IMR-90 (cell line): ENCODE results near the gene RARB. TPM values are rescaled to one million over a fixed set of nuclear protein-coding genes. Genes with fewer than 3 reads are reported as not detected.

Experiments used
- ATAC-seq: fragments of 200-7000 bp; cut with Tn5 transposase; 2 replicates; pipeline ENCODE4 v1.9.1; 2020; ENCODE audit warnings: low read depth, mild to moderate bottlenecking, moderate library complexity
- BruUV-seq: library from RNA; stranded (reverse); fragments of 400-500 nt; replicated peaks from 2 replicates; lab custom pipeline; 2021; lab: Mats Ljungman, UMichigan
- CTCF ChIA-PET: fragments of 300-600 bp; formaldehyde crosslinking; extraction: SDS; loops from one replicate; lab custom pipeline; 2021; ENCODE audit warnings: antibody characterized with exemption; lab: Yijun Ruan, JAX
- POLR2A ChIA-PET: fragments of 300-600 bp; sonication (Branson Sonifier 250); formaldehyde crosslinking; loops from one replicate; lab custom pipeline; 2022; ENCODE audit warnings: antibody characterized with exemption; ENCODE audit not compliant: unreplicated experiment; lab: Charles Lee
- DNase-seq: peaks from one replicate; pipeline ENCODE4 v3.0.0; 2013
- H2AFZ ChIP-seq: replicated peaks from 2 replicates; pipeline ENCODE3; 2013; ENCODE audit warnings: low read length, mild to moderate bottlenecking; ENCODE audit not compliant: poor library complexity
- H2AK5ac ChIP-seq: 2 replicates; pipeline ENCODE4 v1.6.1; 2013; ENCODE audit warnings: low read depth, low read length, inconsistent platforms
- H2AK9ac ChIP-seq: replicated peaks from 2 replicates; pipeline ENCODE3; 2013; ENCODE audit warnings: mild to moderate bottlenecking, low read depth, low read length, moderate library complexity; ENCODE audit not compliant: poor library complexity
- H2BK120ac ChIP-seq: 2 replicates; pipeline ENCODE4 v1.6.1; 2013; ENCODE audit warnings: low read depth, low read length, inconsistent platforms
- H2BK15ac ChIP-seq: 3 replicates; pipeline ENCODE4 v1.6.1; 2013; ENCODE audit warnings: low read depth, low read length, inconsistent platforms
- H2BK20ac ChIP-seq: 2 replicates; pipeline ENCODE4 v1.6.1; 2013; ENCODE audit warnings: low read depth, mild to moderate bottlenecking, inconsistent platforms, low read length, moderate library complexity
- H2BK5ac ChIP-seq: 2 replicates; pipeline ENCODE4 v1.6.1; 2013; ENCODE audit warnings: mild to moderate bottlenecking, low read depth, low read length, inconsistent platforms; ENCODE audit not compliant: poor library complexity, severe bottlenecking
- H3K14ac ChIP-seq: replicated peaks from 2 replicates; pipeline ENCODE4 v1.6.1; 2013; ENCODE audit warnings: low read depth, low read length, inconsistent platforms
- H3K18ac ChIP-seq: 2 replicates; pipeline ENCODE4 v1.6.1; 2013; ENCODE audit warnings: low read depth, low read length, control low read depth
- H3K23ac ChIP-seq: 2 replicates; pipeline ENCODE4 v1.6.1; 2013; ENCODE audit warnings: low read depth, low read length, inconsistent platforms
- H3K27ac ChIP-seq: 2 replicates; pipeline ENCODE4 v1.5.1; 2013; ENCODE audit warnings: mild to moderate bottlenecking, control low read depth, low read length; ENCODE audit not compliant: insufficient read depth
- H3K27me3 ChIP-seq: 2 replicates; pipeline ENCODE4 v1.6.1; 2013; ENCODE audit warnings: low read length; ENCODE audit not compliant: control insufficient read depth, insufficient read depth
- H3K36me3 ChIP-seq: 2 replicates; pipeline ENCODE4 v1.6.1; 2013; ENCODE audit warnings: low read length, mixed read lengths; ENCODE audit not compliant: control insufficient read depth, insufficient read depth
- H3K4ac ChIP-seq: 2 replicates; pipeline ENCODE4 v1.6.1; 2013; ENCODE audit warnings: low read depth, low read length, inconsistent platforms
- H3K4me1 ChIP-seq: 2 replicates; pipeline ENCODE4 v1.6.1; 2013; ENCODE audit warnings: low read length, mixed read lengths; ENCODE audit not compliant: control insufficient read depth, insufficient read depth
- H3K4me2 ChIP-seq: 2 replicates; pipeline ENCODE4 v1.6.1; 2013; ENCODE audit warnings: low read depth, mild to moderate bottlenecking, control low read depth, low read length, moderate library complexity
- H3K4me3 ChIP-seq: 2 replicates; pipeline ENCODE4 v1.5.1; 2013; ENCODE audit warnings: low read depth, mild to moderate bottlenecking, control low read depth, low read length, moderate library complexity; ENCODE audit not compliant: insufficient read depth
- H3K56ac ChIP-seq: 2 replicates; pipeline ENCODE4 v1.6.1; 2013; ENCODE audit warnings: low read length, inconsistent platforms; ENCODE audit not compliant: insufficient read depth; ENCODE audit errors: extremely low read depth
- H3K79me1 ChIP-seq, 2 experiments: 2 replicates each; pipeline ENCODE4 v1.6.1; 2013; ENCODE audit warnings: low read length in 2 of 2, inconsistent platforms in 1 of 2, low read depth in 1 of 2
- H3K9ac ChIP-seq: 2 replicates; pipeline ENCODE4 v1.6.1; 2013; ENCODE audit warnings: low read depth, low read length, control low read depth
- H3K9me1 ChIP-seq: 2 replicates; pipeline ENCODE4 v1.6.1; 2013; ENCODE audit warnings: low read length, inconsistent platforms; ENCODE audit not compliant: insufficient read depth
- H3K9me3 ChIP-seq: 2 replicates; pipeline ENCODE4 v1.6.1; 2013; ENCODE audit warnings: low read length; ENCODE audit not compliant: control insufficient read depth, insufficient read depth
- H4K20me1 ChIP-seq: 2 replicates; pipeline ENCODE4 v1.6.1; 2013; ENCODE audit warnings: low read length, inconsistent platforms; ENCODE audit not compliant: insufficient read depth
- H4K5ac ChIP-seq: 2 replicates; pipeline ENCODE4 v1.6.1; 2013; ENCODE audit warnings: mild to moderate bottlenecking, low read depth, low read length, control low read depth
- H4K8ac ChIP-seq, 2 experiments: 2 replicates each; pipeline ENCODE4 v1.6.1; 2013; ENCODE audit warnings: low read depth in 2 of 2, low read length in 2 of 2, control low read depth in 1 of 2, inconsistent platforms in 1 of 2
- H4K91ac ChIP-seq: 2 replicates; pipeline ENCODE4 v1.6.1; 2013; ENCODE audit warnings: low read depth, low read length, inconsistent platforms; ENCODE audit not compliant: insufficient read depth
- BHLHE40 ChIP-seq: fragments of 150-350 bp; IDR thresholded peaks from 2 replicates; pipeline ENCODE4 v1.6.1; 2016; ENCODE audit warnings: mild to moderate bottlenecking, low read depth, low read length
- CEBPB ChIP-seq: IDR thresholded peaks from 2 replicates; pipeline ENCODE4 v1.6.1; 2012; ENCODE audit warnings: low read depth, low read length, improper control_type of control experiment
- CHD1 ChIP-seq: IDR thresholded peaks from 2 replicates; pipeline ENCODE4 v1.6.1; 2012; ENCODE audit warnings: low read depth, low read length, improper control_type of control experiment
- CTCF ChIP-seq: conservative IDR thresholded peaks from 2 replicates; pipeline ENCODE4 v1.5.1; 2012; ENCODE audit warnings: mild to moderate bottlenecking, low read depth, low read length, improper control_type of control experiment
- ELK1 ChIP-seq: fragments of 150-350 bp; IDR thresholded peaks from 2 replicates; pipeline ENCODE4 v1.6.1; 2016; ENCODE audit warnings: low read depth, mild to moderate bottlenecking, low read length, moderate library complexity, borderline replicate concordance
- MAFK ChIP-seq: IDR thresholded peaks from 2 replicates; pipeline ENCODE4 v1.6.1; 2012; ENCODE audit warnings: low read depth, low read length, improper control_type of control experiment
- MXI1 ChIP-seq: IDR thresholded peaks from 2 replicates; pipeline ENCODE4 v1.6.1; 2012; ENCODE audit warnings: low read depth, mild to moderate bottlenecking, low read length, moderate library complexity, borderline replicate concordance
- NFE2L2 ChIP-seq: fragments of 150-350 bp; IDR thresholded peaks from 2 replicates; pipeline ENCODE4 v1.6.1; 2016; ENCODE audit warnings: low read depth, mild to moderate bottlenecking, low read length
- POLR2A ChIP-seq: IDR thresholded peaks from 2 replicates; pipeline ENCODE4 v1.6.1; 2012; ENCODE audit warnings: mild to moderate bottlenecking, low read depth, low read length
- RAD21 ChIP-seq: IDR thresholded peaks from 2 replicates; pipeline ENCODE4 v1.6.1; 2012; ENCODE audit warnings: low read length, improper control_type of control experiment
- RCOR1 ChIP-seq: IDR thresholded peaks from 2 replicates; pipeline ENCODE4 v1.6.1; 2012; ENCODE audit warnings: mild to moderate bottlenecking, low read length, improper control_type of control experiment; ENCODE audit not compliant: insufficient replicate concordance
- RFX5 ChIP-seq: IDR thresholded peaks from 2 replicates; pipeline ENCODE4 v1.8.0; 2012; ENCODE audit warnings: low read depth, mild to moderate bottlenecking, low read length, moderate library complexity
- SMC3 ChIP-seq: fragments of 150-350 bp; IDR thresholded peaks from 2 replicates; pipeline ENCODE4 v1.6.1; 2016; ENCODE audit warnings: low read depth, mild to moderate bottlenecking, antibody characterized with exemption, low read length, moderate library complexity
- USF2 ChIP-seq: fragments of 150-350 bp; IDR thresholded peaks from 2 replicates; pipeline ENCODE4 v1.6.1; 2017; ENCODE audit warnings: mild to moderate bottlenecking, antibody characterized with exemption, low read length, low read depth
- WGBS, 2 experiments: methylation state at CpG; one replicate each; pipeline versions ENCODE4 v1.1.5 to v1.1.7; 2013; ENCODE audit warnings: missing lambda C conversion rate in 2 of 2; ENCODE audit not compliant: insufficient read length in 1 of 2; ENCODE audit errors: extremely low coverage in 2 of 2; 5-methylcytosine and 5-hydroxymethylcytosine counted together
- dilution Hi-C: fragments of 300-500 bp; cut with HindIII; formaldehyde crosslinking; loops from one replicate; pipeline ENCODE4 v1.14.3; 2018; ENCODE audit warnings: low sequenced_read_pairs; ENCODE audit not compliant: unreplicated experiment
- in situ Hi-C: fragments of 300-500 bp; cut with MboI; formaldehyde crosslinking; loops from 3 replicates; pipeline ENCODE4 v1.14.3; 2019; ENCODE audit warnings: low sequenced_read_pairs, inconsistent platforms, mixed read lengths
- intact Hi-C: fragments of 100-400 bp; cut with micrococcal nuclease; formaldehyde crosslinking; loops from 2 replicates; pipeline ENCODE4 v1.10.0; 2022
- polyA plus RNA-seq, 3 experiments: library from polyadenylated mRNA; depleted of rRNA; stranded (reverse); fragments of >200 nt; gene quantifications; 2 replicates each; pipeline ENCODE4 v1.2.3, GENCODE V29; 2012; ENCODE audit warnings: low replicate concordance in 1 of 3
- total RNA-seq: library from RNA; depleted of rRNA; stranded (reverse); fragments of >200 nt; gene quantifications from 2 replicates; pipeline ENCODE4 v1.2.3, GENCODE V29; 2012

The RARB gene
- total and polyA plus RNA-seq, 2 of the 4 experiments (the other 2 are of a cell fraction) = 0.53 to 1.4 TPM

- no peak overlapping the region for H2BK120ac ChIP-seq
- H3K9me1 ChIP-seq = no peaks in the 10 kb centered on the region
- no peaks in the 10 kb centered on the region for H3K4me1 ChIP-seq
- H3K9ac ChIP-seq = no peak overlapping the region
- H3K4me3 ChIP-seq = no peak overlapping the region
- H3K36me3 ChIP-seq = no peaks in the 10 kb centered on the region
- H4K5ac ChIP-seq = no peak overlapping the region
- H2BK20ac ChIP-seq = no peak overlapping the region
- no peak for DNase-seq
- in situ Hi-C loops = no loop called here
- ATAC-seq = no peak
- intact Hi-C loops = no loop called here
- H3K79me1 ChIP-seq = no peaks in the 10 kb centered on the region
- no CpG with 5 or more reads among the region's 3 CpGs for WGBS, 2 experiments
- TF ChIP-seq RCOR1 (no peak), CTCF (no peak), RAD21 (no peak), BHLHE40 (no peak), ELK1 (no peak), POLR2A (no peak), RFX5 (no peak), CEBPB (no peak), USF2 (no peak), MAFK (no peak), SMC3 (no peak), CHD1 (no peak), MXI1 (no peak), NFE2L2 (no peak)
- no peaks in the 10 kb centered on the region for H4K20me1 ChIP-seq
- H3K9me3 ChIP-seq = no peaks in the 10 kb centered on the region
- H3K14ac ChIP-seq = no peak overlapping the region
- H3K18ac ChIP-seq = no peak overlapping the region
- H3K56ac ChIP-seq = no peak overlapping the region
- H4K91ac ChIP-seq = no peak overlapping the region
- H2BK5ac ChIP-seq = no peak overlapping the region
- H2BK15ac ChIP-seq = no peak overlapping the region
- H2AK5ac ChIP-seq = no peak overlapping the region
- H3K23ac ChIP-seq = no peak overlapping the region
- H2AK9ac ChIP-seq = no peak overlapping the region
- CTCF ChIA-PET = no interaction called here
- POLR2A ChIA-PET = no interaction called here
- BruUV-seq = no TSS peak
- H3K27me3 ChIP-seq = no peaks in the 10 kb centered on the region
- dilution Hi-C loops = no loop called here
- no peak overlapping the region for H2AFZ ChIP-seq
- H4K8ac ChIP-seq = no peak overlapping the region
- no peak overlapping the region for H3K4me2 ChIP-seq
- H3K4ac ChIP-seq = no peak overlapping the region
- no peak overlapping the region for H3K27ac ChIP-seq
These were observed 47.0 kb upstream of the RARB start for GRCh38 chr3:25381083-25381482.
